Uterus (tissue), 4 donors: ENCODE results near the gene KAT7. TPM values are rescaled to one million over a fixed set of nuclear protein-coding genes. Genes with fewer than 3 reads are reported as not detected.
"Not testable (repeated sequence)": the region's sequence is repeated elsewhere in the genome, so short reads cannot be mapped to it uniquely, and the experiment has no call there.

ENCODE experiments used
- DNase-seq, 2 donors: peaks; one replicate each; pipeline ENCODE4 v3.0.0-alpha.2; 2019 to 2020
- H3K27ac ChIP-seq, 2 donors: fragments of 200-600 bp; sonication (generic); 1 replicate in 1 of 2; 2 replicates in 1 of 2; pipeline ENCODE4 v1.5.1; 2016 to 2018
- H3K27me3 ChIP-seq, 2 donors: fragments of 200-600 bp; sonication (generic); one replicate each; pipeline ENCODE4 v1.5.1; 2018 to 2019; ENCODE audit warnings: control low read depth in 1 of 2
- H3K36me3 ChIP-seq, 2 donors: fragments of 200-600 bp; sonication (generic); one replicate each; pipeline ENCODE4 v1.5.1; 2019; ENCODE audit warnings: control low read depth in 1 of 2
- H3K4me1 ChIP-seq, 2 donors: fragments of 200-600 bp; sonication (generic); one replicate each; pipeline ENCODE4 v1.5.1; 2018 to 2019; ENCODE audit warnings: control low read depth in 1 of 2
- H3K4me3 ChIP-seq, 2 donors: fragments of 200-600 bp; sonication (generic); 1 replicate in 1 of 2; 2 replicates in 1 of 2; pipeline ENCODE4 v1.5.1; 2018 to 2019; ENCODE audit warnings: mild to moderate bottlenecking in 1 of 2
- H3K9me3 ChIP-seq, 2 donors: fragments of 200-600 bp; sonication (generic); one replicate each; pipeline ENCODE4 v1.5.1; 2019; ENCODE audit warnings: control low read depth in 1 of 2
- CTCF ChIP-seq, 4 experiments: fragments of 200-600 bp in 2 of 4; fragments of 450-650 bp in 2 of 4; sonication (generic) in 2 of 4; IDR thresholded peaks; one replicate each; pipeline ENCODE4 v1.5.1; 2016 to 2019; ENCODE audit warnings: antibody characterized with exemption in 4 of 4, mild to moderate bottlenecking in 2 of 4, moderate library complexity in 1 of 4
- POLR2A ChIP-seq, 2 donors: fragments of 450-650 bp; IDR thresholded peaks; one replicate each; pipeline ENCODE4 v1.6.1; 2016; ENCODE audit warnings: antibody characterized with exemption in 2 of 2, mild to moderate bottlenecking in 1 of 2, moderate library complexity in 1 of 2
- intact Hi-C: fragments of 100-400 bp; cut with DNase I; formaldehyde crosslinking; loops from one replicate; pipeline ENCODE4 v1.15.1; 2023; ENCODE audit warnings: low total_unique reads
- total RNA-seq, 4 donors: library from RNA; depleted of rRNA in 3 of 4; stranded (reverse); fragments of >200 nt in 3 of 4; gene quantifications; one replicate each; pipeline versions ENCODE4 v1.1.0 to v1.2.4, GENCODE V29; 2014 to 2023
- donor health status: DM: yes; HTN: yes; CAD: no.

KAT7 gene
- total RNA-seq, 4 donors from 2014 or later: 16.8 to 117 (median 40.8) TPM

- intact Hi-C loops: no loop called here
- Histone ChIP-seq H3K9me3 (no peaks in the 10 kb centered on the region), H3K4me3 (no peak overlapping the region), H3K27ac (no peak overlapping the region), H3K4me1 (no peaks in the 10 kb centered on the region), H3K27me3 (no peaks in the 10 kb centered on the region), H3K36me3 (no peaks in the 10 kb centered on the region)
- TF ChIP-seq POLR2A (IDR thresholded peaks at IDR 0.05) (no peak), CTCF (IDR thresholded peaks at IDR 0.05) (no peak)
- peak; percentile 46 to 64 for DNase-seq
Observed at GRCh38 chr17:49822829-49823228, 34.3 kb downstream of the KAT7 start.

GRCh38 chr17:49823614-49824013 is 35.1 kb downstream of the KAT7 start:
- Histone ChIP-seq H3K27me3 (no peaks in the 10 kb centered on the region), H3K27ac (no peak overlapping the region), H3K4me1 (no peaks in the 10 kb centered on the region), H3K9me3 (no peaks in the 10 kb centered on the region), H3K36me3 (no peaks in the 10 kb centered on the region), H3K4me3 (no peak overlapping the region)
- no peak for TF ChIP-seq CTCF (IDR thresholded peaks at IDR 0.05)
- no peak for TF ChIP-seq POLR2A (IDR thresholded peaks at IDR 0.05)
- intact Hi-C loops: no loop called here
- no peak for DNase-seq

- intact Hi-C loops: no loop called here
- no peak for TF ChIP-seq CTCF (IDR thresholded peaks at IDR 0.05)
- TF ChIP-seq POLR2A (IDR thresholded peaks at IDR 0.05): no peak
- no peaks in the 10 kb centered on the region for H3K36me3 ChIP-seq
Observed at GRCh38 chr17:49825645-49826044, 37.2 kb downstream of the KAT7 start.

GRCh38 chr17:49828325-49828724 is 39.8 kb downstream of the KAT7 start:
- DNase-seq, H3K4me1 ChIP-seq, H3K27me3 ChIP-seq, H3K4me3 ChIP-seq, H3K36me3 ChIP-seq, H3K9me3 ChIP-seq, H3K27ac ChIP-seq, intact Hi-C loops: not testable (repeated sequence)

More at GRCh38 chr17:49825645-49826044, 37.2 kb downstream of the KAT7 start:
- no peak for DNase-seq
- no peaks in the 10 kb centered on the region for H3K9me3 ChIP-seq
- no peaks in the 10 kb centered on the region for H3K4me1 ChIP-seq
- H3K4me3 ChIP-seq: no peak overlapping the region
- H3K27me3 ChIP-seq: no peaks in the 10 kb centered on the region
- H3K27ac ChIP-seq: no peak overlapping the region

- Histone ChIP-seq H3K9me3 (no peaks in the 10 kb centered on the region), H3K27ac (no peak overlapping the region), H3K4me1 (no peaks in the 10 kb centered on the region), H3K4me3 (no peak overlapping the region), H3K27me3 (no peaks in the 10 kb centered on the region), H3K36me3 (no peaks in the 10 kb centered on the region)
- no peak for DNase-seq
- intact Hi-C loops: no loop called here
- no peak for TF ChIP-seq POLR2A (IDR thresholded peaks at IDR 0.05)
- no peak for TF ChIP-seq CTCF (IDR thresholded peaks at IDR 0.05)
Observed at GRCh38 chr17:49829026-49829425, 40.5 kb downstream of the KAT7 start.

- H3K9me3 ChIP-seq: no peaks in the 10 kb centered on the region
- H3K27me3 ChIP-seq: no peaks in the 10 kb centered on the region
- no peak overlapping the region for H3K4me3 ChIP-seq
- H3K27ac ChIP-seq: no peak overlapping the region
- no peaks in the 10 kb centered on the region for H3K36me3 ChIP-seq
- DNase-seq: no peak
- TF ChIP-seq CTCF (IDR thresholded peaks at IDR 0.05): no peak
- TF ChIP-seq POLR2A (IDR thresholded peaks at IDR 0.05): no peak
- H3K4me1 ChIP-seq: no peaks in the 10 kb centered on the region
- intact Hi-C loops: no loop called here
Observed at GRCh38 chr17:49830605-49831004, 42.1 kb downstream of the KAT7 start.
